Prostate gland (tissue), 2 donors: Measurements from ENCODE around the gene LMAN1L.

ENCODE experiments used
- POLR2AphosphoS5 ChIP-seq: sonication (generic); formaldehyde crosslinking; IDR thresholded peaks from one replicate; pipeline ENCODE4 v1.6.1; 2017; ENCODE audit warnings: antibody characterized with exemption
- TF ChIP-seq, protein P1 (sequence below), 4 experiments: fragments of 200-600 bp in 2 of 4; fragments of 450-650 bp in 2 of 4; sonication (generic) in 2 of 4; IDR thresholded peaks; 1 replicate in 3 of 4; 2 replicates in 1 of 4; pipeline ENCODE4 v1.5.1; 2016 to 2019; ENCODE audit warnings: antibody characterized with exemption in 4 of 4, mild to moderate bottlenecking in 2 of 4, moderate library complexity in 2 of 4

DNA sequence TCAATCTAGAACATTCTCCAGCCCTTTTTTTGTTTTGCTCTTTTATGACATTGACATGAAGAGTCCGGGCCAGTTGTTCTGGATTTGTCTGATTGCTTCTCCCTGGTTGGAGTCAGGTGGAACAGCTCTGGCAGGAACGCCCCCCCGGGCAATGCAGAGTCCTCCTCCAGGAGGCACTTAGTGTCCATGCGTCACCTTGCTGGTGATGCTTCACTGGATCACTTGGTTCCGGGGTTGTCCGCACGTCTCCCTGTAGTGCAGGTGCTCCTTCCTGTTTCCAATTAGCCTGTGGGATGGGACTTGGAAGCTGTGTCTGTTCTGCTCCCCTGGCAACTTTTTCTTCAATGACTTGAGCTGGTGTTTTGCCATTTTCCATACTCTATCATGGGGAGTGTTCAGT, 21.0 kb upstream of the LMAN1L start:
- TF ChIP-seq, protein P1, sequence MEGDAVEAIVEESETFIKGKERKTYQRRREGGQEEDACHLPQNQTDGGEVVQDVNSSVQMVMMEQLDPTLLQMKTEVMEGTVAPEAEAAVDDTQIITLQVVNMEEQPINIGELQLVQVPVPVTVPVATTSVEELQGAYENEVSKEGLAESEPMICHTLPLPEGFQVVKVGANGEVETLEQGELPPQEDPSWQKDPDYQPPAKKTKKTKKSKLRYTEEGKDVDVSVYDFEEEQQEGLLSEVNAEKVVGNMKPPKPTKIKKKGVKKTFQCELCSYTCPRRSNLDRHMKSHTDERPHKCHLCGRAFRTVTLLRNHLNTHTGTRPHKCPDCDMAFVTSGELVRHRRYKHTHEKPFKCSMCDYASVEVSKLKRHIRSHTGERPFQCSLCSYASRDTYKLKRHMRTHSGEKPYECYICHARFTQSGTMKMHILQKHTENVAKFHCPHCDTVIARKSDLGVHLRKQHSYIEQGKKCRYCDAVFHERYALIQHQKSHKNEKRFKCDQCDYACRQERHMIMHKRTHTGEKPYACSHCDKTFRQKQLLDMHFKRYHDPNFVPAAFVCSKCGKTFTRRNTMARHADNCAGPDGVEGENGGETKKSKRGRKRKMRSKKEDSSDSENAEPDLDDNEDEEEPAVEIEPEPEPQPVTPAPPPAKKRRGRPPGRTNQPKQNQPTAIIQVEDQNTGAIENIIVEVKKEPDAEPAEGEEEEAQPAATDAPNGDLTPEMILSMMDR (IDR thresholded peaks at IDR 0.05), result no peak
- no peak for TF ChIP-seq POLR2AphosphoS5
